ENCODE measurements around the gene DTNB. TPM values are rescaled to one million over a fixed set of nuclear protein-coding genes. Genes with fewer than 3 reads are reported as not detected.
A peak's percentile ranks its signal among the peaks of the same experiment; 100 is the strongest.

DTNB gene
- total RNA-seq, 4 donors from 2014 or later, result 2.2 to 7.8 (median 3.9) TPM

- Histone ChIP-seq H3K4me1 (peaks cover 0 to 14% (median 4%) of the 10 kb centered on the region in 4 donors), H3K27me3 (no peaks in the 10 kb centered on the region), H3K36me3 (no peaks in the 10 kb centered on the region), H3K9me3 (no peaks in the 10 kb centered on the region), H3K4me3 (no peak overlapping the region), H3K27ac (no peak overlapping the region)
- intact Hi-C loops (cut with DNase I; ENCODE audit: low total_unique reads), result no loop called here
- in situ Hi-C loops (cut with MboI; ENCODE audit: low pct_ligation_motif_present in 1 of 4, low pct_unique_long_range_greater_than_20kb in 1 of 4, low sequenced_read_pairs in 3 of 4), result no loop called here
- no peak for TF ChIP-seq EP300 (IDR thresholded peaks at IDR 0.05; ENCODE audit: low read depth)
- TF ChIP-seq POLR2A (IDR thresholded peaks at IDR 0.05), result no peak
- no peak for TF ChIP-seq POLR2AphosphoS5 (IDR thresholded peaks at IDR 0.05)
- TF ChIP-seq CTCF (IDR thresholded peaks at IDR 0.05), result no peak
- 67 to 88% methylated on average over 1 to 3 of the region's 3 CpGs for WGBS, 2 donors (ENCODE audit: low coverage in 1 of 2)
- DNase-seq, result no peak
These were observed 247.1 kb downstream of the DTNB start for GRCh38 chr2:25426326-25426725.

- TF ChIP-seq CTCF (IDR thresholded peaks at IDR 0.05) (no peak), POLR2AphosphoS5 (IDR thresholded peaks at IDR 0.05) (no peak), POLR2A (IDR thresholded peaks at IDR 0.05) (no peak)
- intact Hi-C loops (cut with DNase I; ENCODE audit: low total_unique reads), result no loop called here
- Histone ChIP-seq H3K36me3 (no peaks in the 10 kb centered on the region), H3K27ac (no peak overlapping the region), H3K9me3 (no peaks in the 10 kb centered on the region), H3K27me3 (no peaks in the 10 kb centered on the region), H3K4me1 (peaks cover 0 to 24% (median 14%) of the 10 kb centered on the region in 4 donors), H3K4me3 (no peak overlapping the region)
- in situ Hi-C loops (cut with MboI; ENCODE audit: low pct_ligation_motif_present in 1 of 4, low pct_unique_long_range_greater_than_20kb in 1 of 4, low sequenced_read_pairs in 3 of 4), result no loop called here
- 88% methylated on average over 6 of the region's 6 CpGs; no CpG with 5 or more reads in 1 of the 2 donors for WGBS, 2 donors (ENCODE audit: low coverage in 1 of 2)
- DNase-seq, result no peak
These were observed 248.8 kb downstream of the DTNB start for GRCh38 chr2:25424426-25425028.

- no peaks in the 10 kb centered on the region for H3K36me3 ChIP-seq
- H3K4me1 ChIP-seq, result peaks cover 0 to 24% (median 14%) of the 10 kb centered on the region in 4 donors
- intact Hi-C loops (cut with DNase I; ENCODE audit: low total_unique reads) (no loop called here), in situ Hi-C loops (cut with MboI; ENCODE audit: low pct_ligation_motif_present in 1 of 4, low pct_unique_long_range_greater_than_20kb in 1 of 4, low sequenced_read_pairs in 3 of 4) (no loop called here)
- H3K27ac ChIP-seq, result peak overlapping the region; percentile 67 to 79 (median 72)
- 33 to 60% methylated on average over 1 to 3 of the region's 3 CpGs for WGBS, 2 donors (ENCODE audit: low coverage in 1 of 2)
- no peak overlapping the region for H3K4me3 ChIP-seq
- TF ChIP-seq POLR2A (IDR thresholded peaks at IDR 0.05), result no peak
- H3K9me3 ChIP-seq, result no peaks in the 10 kb centered on the region
- no peak for DNase-seq
- H3K27me3 ChIP-seq, result no peaks in the 10 kb centered on the region
These were observed 251.5 kb downstream of the DTNB start for GRCh38 chr2:25421820-25422411.

GRCh38 chr2:25421289-25421688 lies 252.1 kb downstream of the DTNB start:
- H3K4me3 ChIP-seq, result no peak overlapping the region
- TF ChIP-seq CTCF (IDR thresholded peaks at IDR 0.05) (no peak), POLR2AphosphoS5 (IDR thresholded peaks at IDR 0.05) (no peak), EP300 (IDR thresholded peaks at IDR 0.05; ENCODE audit: low read depth) (no peak), POLR2A (IDR thresholded peaks at IDR 0.05) (no peak)
- no peak for DNase-seq
- intact Hi-C loops (cut with DNase I; ENCODE audit: low total_unique reads), result no loop called here
- in situ Hi-C loops (cut with MboI; ENCODE audit: low pct_ligation_motif_present in 1 of 4, low pct_unique_long_range_greater_than_20kb in 1 of 4, low sequenced_read_pairs in 3 of 4), result no loop called here
- no peaks in the 10 kb centered on the region for H3K36me3 ChIP-seq
- peak overlapping the region; percentile 67 to 79 (median 72) for H3K27ac ChIP-seq
- no peaks in the 10 kb centered on the region for H3K27me3 ChIP-seq
- peaks cover 0 to 24% (median 14%) of the 10 kb centered on the region in 4 donors for H3K4me1 ChIP-seq
- 38 to 80% methylated on average over 1 to 6 of the region's 6 CpGs for WGBS, 2 donors (ENCODE audit: low coverage in 1 of 2)
- no peaks in the 10 kb centered on the region for H3K9me3 ChIP-seq
